ENCODE data around the gene HSPA12B. TPM values are rescaled to one million over a fixed set of nuclear protein-coding genes. Genes with fewer than 3 reads are reported as not detected.

HSPA12B gene
- total RNA-seq, 5 donors from 2014 or later (not counting 1 experiment from before 2014, with no cell fraction given) = 0.10 to 0.12 TPM; not detected in 3

- Histone ChIP-seq H3K9me3 (no peaks in the 10 kb centered on the region), H3K4me3 (ENCODE audit: control insufficient read depth in 1 of 2, extremely low read depth in 1 of 2, low read length in 1 of 2) (no peak overlapping the region), H3K27ac (ENCODE audit: low read length) (no peak overlapping the region), H3K36me3 (ENCODE audit: control insufficient read depth in 2 of 2, extremely low read depth in 1 of 2, insufficient read depth in 1 of 2, low read length in 1 of 2) (no peaks in the 10 kb centered on the region), H3K4me1 (ENCODE audit: control insufficient read depth in 1 of 2, extremely low read depth in 1 of 2, insufficient read depth in 2 of 2, low read length in 2 of 2) (no peaks in the 10 kb centered on the region), H3K27me3 (replicated peaks in 1 of 2; ENCODE audit: control insufficient read depth in 2 of 2, extremely low read depth in 1 of 2, insufficient read depth in 2 of 2, low read length in 1 of 2) (peaks cover 0 to 49% of the 10 kb centered on the region in 2 experiments)
- CTCF ChIA-PET = no interaction called here
- WGBS (ENCODE audit: insufficient coverage) = 88% methylated on average over 8 of the region's 11 CpGs
- no peaks in the 10 kb centered on the region for H3K9me3 Mint-ChIP-seq
- no peak overlapping the region for H3K4me3 Mint-ChIP-seq
- no peaks in the 10 kb centered on the region for H3K4me1 Mint-ChIP-seq
- POLR2A ChIA-PET = no interaction called here
- peaks cover 0 to 3% of the 10 kb centered on the region in 2 donors for H3K27me3 Mint-ChIP-seq
- no peak overlapping the region for H3K27ac Mint-ChIP-seq
- DNase-seq (no peak), ATAC-seq (replicated peaks in 1 of 4) (no peak)
- no peaks in the 10 kb centered on the region for H3K36me3 Mint-ChIP-seq
These were observed 29.7 kb upstream of the HSPA12B start for GRCh38 chr20:3702611-3703391.

DNA sequence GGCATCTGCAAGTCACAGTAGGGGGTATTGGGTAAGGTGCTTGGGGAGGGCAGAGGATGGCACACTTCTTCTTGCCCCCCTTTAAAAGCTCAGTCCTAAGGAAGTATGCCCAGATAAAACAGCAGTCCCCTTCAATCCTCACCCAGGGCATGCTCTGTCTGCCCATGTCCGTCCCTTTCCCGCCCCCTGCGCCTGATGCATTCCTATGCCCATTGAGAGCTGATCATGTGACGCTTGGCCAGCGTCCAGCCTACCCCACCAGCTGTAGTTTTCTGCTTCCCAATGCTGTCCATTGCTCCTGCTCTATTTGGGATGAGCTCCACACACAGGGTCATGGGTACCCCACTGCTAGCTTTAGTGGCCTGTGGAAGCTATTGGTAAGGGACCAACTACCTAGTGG, 28.4 kb upstream of the HSPA12B start:
- Histone ChIP-seq H3K9me3 (no peaks in the 10 kb centered on the region), H3K27ac (ENCODE audit: low read length) (no peak overlapping the region), H3K4me1 (ENCODE audit: control insufficient read depth in 1 of 2, extremely low read depth in 1 of 2, insufficient read depth in 2 of 2, low read length in 2 of 2) (no peaks in the 10 kb centered on the region), H3K4me3 (ENCODE audit: control insufficient read depth in 1 of 2, extremely low read depth in 1 of 2, low read length in 1 of 2) (no peak overlapping the region), H3K36me3 (ENCODE audit: control insufficient read depth in 2 of 2, extremely low read depth in 1 of 2, insufficient read depth in 1 of 2, low read length in 1 of 2) (no peaks in the 10 kb centered on the region), H3K27me3 (replicated peaks in 1 of 2; ENCODE audit: control insufficient read depth in 2 of 2, extremely low read depth in 1 of 2, insufficient read depth in 2 of 2, low read length in 1 of 2) (peaks cover 0 to 42% of the 10 kb centered on the region in 2 experiments)
- 90% methylated on average over 5 of the region's 5 CpGs for WGBS (ENCODE audit: insufficient coverage)
- H3K36me3 Mint-ChIP-seq = no peaks in the 10 kb centered on the region
- H3K4me3 Mint-ChIP-seq = no peak overlapping the region
- POLR2A ChIA-PET = interaction anchor here in 1 of 2 donors (0.6 kb wide), 1 partner anchor 659 kb away, joined by 3 read pairs; no protein-coding TSS in a partner anchor
- H3K27ac Mint-ChIP-seq = no peak overlapping the region
- H3K27me3 Mint-ChIP-seq = peaks cover 0 to 3% of the 10 kb centered on the region in 2 donors
- no peaks in the 10 kb centered on the region for H3K9me3 Mint-ChIP-seq
- H3K4me1 Mint-ChIP-seq = no peaks in the 10 kb centered on the region
- CTCF ChIA-PET = no interaction called here
- DNase-seq (no peak), ATAC-seq (replicated peaks in 1 of 4) (no peak)

GRCh38 chr20:3705491-3705969, 27.0 kb upstream of the HSPA12B start:
- DNase-seq (no peak), ATAC-seq (replicated peaks in 1 of 4) (no peak)
- ChIA-PET POLR2A (no interaction called here), CTCF (no interaction called here)
- Histone ChIP-seq H3K27ac (ENCODE audit: low read length) (no peak overlapping the region), H3K4me1 (ENCODE audit: control insufficient read depth in 1 of 2, extremely low read depth in 1 of 2, insufficient read depth in 2 of 2, low read length in 2 of 2) (no peaks in the 10 kb centered on the region), H3K9me3 (no peaks in the 10 kb centered on the region), H3K36me3 (ENCODE audit: control insufficient read depth in 2 of 2, extremely low read depth in 1 of 2, insufficient read depth in 1 of 2, low read length in 1 of 2) (no peaks in the 10 kb centered on the region), H3K27me3 (replicated peaks in 1 of 2; ENCODE audit: control insufficient read depth in 2 of 2, extremely low read depth in 1 of 2, insufficient read depth in 2 of 2, low read length in 1 of 2) (peaks cover 0 to 48% of the 10 kb centered on the region in 2 experiments), H3K4me3 (ENCODE audit: control insufficient read depth in 1 of 2, extremely low read depth in 1 of 2, low read length in 1 of 2) (no peak overlapping the region)
- Mint-ChIP-seq H3K4me3 (no peak overlapping the region), H3K9me3 (no peaks in the 10 kb centered on the region), H3K4me1 (no peaks in the 10 kb centered on the region), H3K27ac (no peak overlapping the region), H3K27me3 (peaks cover 0 to 3% of the 10 kb centered on the region in 2 donors), H3K36me3 (no peaks in the 10 kb centered on the region)
- WGBS (ENCODE audit: insufficient coverage) = 80% methylated on average over 11 of the region's 14 CpGs

- Mint-ChIP-seq H3K36me3 (no peaks in the 10 kb centered on the region), H3K9me3 (no peaks in the 10 kb centered on the region), H3K27ac (no peak overlapping the region), H3K4me1 (no peaks in the 10 kb centered on the region), H3K27me3 (peaks cover 0 to 3% of the 10 kb centered on the region in 2 donors), H3K4me3 (no peak overlapping the region)
- peaks cover 0 to 54% of the 10 kb centered on the region in 2 experiments for H3K27me3 ChIP-seq (replicated peaks in 1 of 2; ENCODE audit: control insufficient read depth in 2 of 2, extremely low read depth in 1 of 2, insufficient read depth in 2 of 2, low read length in 1 of 2)
- H3K4me1 ChIP-seq (ENCODE audit: control insufficient read depth in 1 of 2, extremely low read depth in 1 of 2, insufficient read depth in 2 of 2, low read length in 2 of 2) = no peaks in the 10 kb centered on the region
- no peak overlapping the region for H3K27ac ChIP-seq (ENCODE audit: low read length)
- H3K9me3 ChIP-seq = no peaks in the 10 kb centered on the region
- H3K36me3 ChIP-seq (ENCODE audit: control insufficient read depth in 2 of 2, extremely low read depth in 1 of 2, insufficient read depth in 1 of 2, low read length in 1 of 2) = no peaks in the 10 kb centered on the region
- ChIA-PET CTCF (no interaction called here), POLR2A (no interaction called here)
- H3K4me3 ChIP-seq (ENCODE audit: control insufficient read depth in 1 of 2, extremely low read depth in 1 of 2, low read length in 1 of 2) = no peak overlapping the region
- DNase-seq (no peak), ATAC-seq (replicated peaks in 1 of 4) (no peak)
- 87% methylated on average over 27 of the region's 31 CpGs for WGBS (ENCODE audit: insufficient coverage)
These were observed 26.3 kb upstream of the HSPA12B start for GRCh38 chr20:3705970-3706739.

- WGBS (ENCODE audit: insufficient coverage) = 77% methylated on average over 7 of the region's 10 CpGs
- no peak overlapping the region for H3K4me3 Mint-ChIP-seq
- no peak overlapping the region for H3K4me3 ChIP-seq (ENCODE audit: control insufficient read depth in 1 of 2, extremely low read depth in 1 of 2, low read length in 1 of 2)
- H3K4me1 Mint-ChIP-seq = no peaks in the 10 kb centered on the region
- no peak for DNase-seq
- no peak for ATAC-seq (replicated peaks in 1 of 4)
- H3K36me3 Mint-ChIP-seq = no peaks in the 10 kb centered on the region
- no peaks in the 10 kb centered on the region for H3K9me3 Mint-ChIP-seq
- no peak overlapping the region for H3K27ac Mint-ChIP-seq
- no peak overlapping the region for H3K27ac ChIP-seq (ENCODE audit: low read length)
- H3K36me3 ChIP-seq (ENCODE audit: control insufficient read depth in 2 of 2, extremely low read depth in 1 of 2, insufficient read depth in 1 of 2, low read length in 1 of 2) = no peaks in the 10 kb centered on the region
- peaks cover 5 to 6% of the 10 kb centered on the region in 2 donors for H3K27me3 Mint-ChIP-seq
- POLR2A ChIA-PET = no interaction called here
- peaks cover 0 to 62% of the 10 kb centered on the region in 2 experiments for H3K27me3 ChIP-seq (replicated peaks in 1 of 2; ENCODE audit: control insufficient read depth in 2 of 2, extremely low read depth in 1 of 2, insufficient read depth in 2 of 2, low read length in 1 of 2)
- CTCF ChIA-PET = interaction anchor here in 1 of 2 donors (0.5 kb wide), 1 partner anchor 518 kb away, joined by 5 read pairs; no protein-coding TSS in a partner anchor
- H3K4me1 ChIP-seq (ENCODE audit: control insufficient read depth in 1 of 2, extremely low read depth in 1 of 2, insufficient read depth in 2 of 2, low read length in 2 of 2) = no peaks in the 10 kb centered on the region
- no peaks in the 10 kb centered on the region for H3K9me3 ChIP-seq
These were observed 25.5 kb upstream of the HSPA12B start for GRCh38 chr20:3706774-3707507.

GRCh38 chr20:3707508-3707899, 25.0 kb upstream of the HSPA12B start:
- Histone ChIP-seq H3K36me3 (ENCODE audit: control insufficient read depth in 2 of 2, extremely low read depth in 1 of 2, insufficient read depth in 1 of 2, low read length in 1 of 2) (no peaks in the 10 kb centered on the region), H3K4me1 (ENCODE audit: control insufficient read depth in 1 of 2, extremely low read depth in 1 of 2, insufficient read depth in 2 of 2, low read length in 2 of 2) (no peaks in the 10 kb centered on the region), H3K9me3 (no peaks in the 10 kb centered on the region), H3K4me3 (ENCODE audit: control insufficient read depth in 1 of 2, extremely low read depth in 1 of 2, low read length in 1 of 2) (no peak overlapping the region), H3K27me3 (replicated peaks in 1 of 2; ENCODE audit: control insufficient read depth in 2 of 2, extremely low read depth in 1 of 2, insufficient read depth in 2 of 2, low read length in 1 of 2) (peaks cover 0 to 66% of the 10 kb centered on the region in 2 experiments), H3K27ac (ENCODE audit: low read length) (no peak overlapping the region)
- WGBS (ENCODE audit: insufficient coverage) = 84% methylated on average over 3 of the region's 3 CpGs
- no peaks in the 10 kb centered on the region for H3K9me3 Mint-ChIP-seq
- no peak overlapping the region for H3K4me3 Mint-ChIP-seq
- ATAC-seq (replicated peaks in 1 of 4) (no peak), DNase-seq (no peak)
- ChIA-PET CTCF (interaction anchor here in 1 of 2 donors (0.5 kb wide), 1 partner anchor 518 kb away, joined by 5 read pairs; no protein-coding TSS in a partner anchor), POLR2A (no interaction called here)
- H3K27me3 Mint-ChIP-seq = peaks cover 6 to 8% of the 10 kb centered on the region in 2 donors
- no peaks in the 10 kb centered on the region for H3K4me1 Mint-ChIP-seq
- H3K36me3 Mint-ChIP-seq = no peaks in the 10 kb centered on the region
- no peak overlapping the region for H3K27ac Mint-ChIP-seq
